GM19328 (cell line): Measurements from ENCODE around the gene NOVA2.
"Not testable (repeated sequence)": the region's sequence is repeated elsewhere in the genome, so short reads cannot be mapped to it uniquely, and the experiment has no call there.

ENCODE experiments used
- ATAC-seq: cut with Tn5 transposase; IDR thresholded peaks from one replicate; pipeline ENCODE4 v1.9.1; 2021; ENCODE audit warnings: mild to moderate bottlenecking, moderate library complexity; ENCODE audit not compliant: unreplicated experiment

The NOVA2 gene

GRCh38 chr19:45899253-45899652 lies 74.4 kb downstream of the NOVA2 start:
- no peak for ATAC-seq

GRCh38 chr19:45897261-45897812 lies 76.3 kb downstream of the NOVA2 start:
- no peak for ATAC-seq

- ATAC-seq: not testable (repeated sequence)
Measured at GRCh38 chr19:45895983-45896599, 77.6 kb downstream of the NOVA2 start.

- no peak for ATAC-seq
Measured at GRCh38 chr19:45895519-45895972, 78.1 kb downstream of the NOVA2 start.

GRCh38 chr19:45890877-45891276 lies 82.8 kb downstream of the NOVA2 start:
- ATAC-seq: no peak

GRCh38 chr19:45889210-45889885 lies 84.3 kb downstream of the NOVA2 start:
- ATAC-seq: no peak

- no peak for ATAC-seq
Measured at GRCh38 chr19:45887200-45887710, 86.4 kb downstream of the NOVA2 start.

- peak; percentile 40 for ATAC-seq
Measured at GRCh38 chr19:45886427-45887199, 87.1 kb downstream of the NOVA2 start.

- peak; percentile 43 for ATAC-seq
Measured at GRCh38 chr19:45885556-45886426, 87.9 kb downstream of the NOVA2 start, which contains the start of gene IRF2BP1. Gene IRF2BP1 (minus strand): TSS chr19:45886141. CDS start chr19:45885774, 367 bp downstream.

GRCh38 chr19:45884682-45885555 lies 88.7 kb downstream of the NOVA2 start:
- no peak for ATAC-seq

GRCh38 chr19:45883881-45884681 lies 89.6 kb downstream of the NOVA2 start:
- no peak for ATAC-seq
